Peyer's patch (tissue), 4 donors: Measurements from ENCODE around the gene SPATS2.

Source experiments
- POLR2A ChIP-seq, 2 donors: fragments of 450-650 bp; IDR thresholded peaks; one replicate each; pipeline ENCODE4 v1.5.1; 2017; ENCODE audit warnings: antibody characterized with exemption in 2 of 2, mild to moderate bottlenecking in 2 of 2, moderate library complexity in 2 of 2
- TF ChIP-seq, protein P1 (sequence below), 6 experiments: fragments of 450-650 bp in 4 of 6; fragments of 200-600 bp in 2 of 6; sonication (generic) in 1 of 6; IDR thresholded peaks; one replicate each; pipeline ENCODE4 v1.5.1; 2017 to 2019; ENCODE audit warnings: antibody characterized with exemption in 6 of 6, mild to moderate bottlenecking in 3 of 6, moderate library complexity in 1 of 6

DNA sequence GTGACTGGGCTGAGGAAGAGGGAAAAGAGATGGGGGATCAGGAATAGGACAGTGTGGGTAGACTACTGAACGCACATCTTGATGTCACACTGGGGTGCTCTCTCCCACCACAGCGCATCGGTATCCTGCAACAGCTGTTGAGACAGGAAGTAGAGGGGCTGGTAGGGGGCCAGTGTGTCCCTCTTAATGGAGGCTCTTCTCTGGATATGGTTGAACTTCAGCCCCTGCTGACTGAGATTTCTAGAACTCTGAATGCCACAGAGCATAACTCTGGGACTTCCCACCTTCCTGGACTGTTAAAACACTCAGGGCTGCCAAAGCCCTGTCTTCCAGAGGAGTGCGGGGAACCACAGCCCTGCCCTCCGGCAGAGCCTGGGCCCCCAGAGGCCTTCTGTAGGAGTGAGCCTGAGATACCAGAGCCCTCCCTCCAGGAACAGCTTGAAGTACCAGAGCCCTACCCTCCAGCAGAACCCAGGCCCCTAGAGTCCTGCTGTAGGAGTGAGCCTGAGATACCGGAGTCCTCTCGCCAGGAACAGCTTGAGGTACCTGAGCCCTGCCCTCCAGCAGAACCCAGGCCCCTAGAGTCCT, 37.1 kb upstream of the SPATS2 start:
- TF ChIP-seq, protein P1, sequence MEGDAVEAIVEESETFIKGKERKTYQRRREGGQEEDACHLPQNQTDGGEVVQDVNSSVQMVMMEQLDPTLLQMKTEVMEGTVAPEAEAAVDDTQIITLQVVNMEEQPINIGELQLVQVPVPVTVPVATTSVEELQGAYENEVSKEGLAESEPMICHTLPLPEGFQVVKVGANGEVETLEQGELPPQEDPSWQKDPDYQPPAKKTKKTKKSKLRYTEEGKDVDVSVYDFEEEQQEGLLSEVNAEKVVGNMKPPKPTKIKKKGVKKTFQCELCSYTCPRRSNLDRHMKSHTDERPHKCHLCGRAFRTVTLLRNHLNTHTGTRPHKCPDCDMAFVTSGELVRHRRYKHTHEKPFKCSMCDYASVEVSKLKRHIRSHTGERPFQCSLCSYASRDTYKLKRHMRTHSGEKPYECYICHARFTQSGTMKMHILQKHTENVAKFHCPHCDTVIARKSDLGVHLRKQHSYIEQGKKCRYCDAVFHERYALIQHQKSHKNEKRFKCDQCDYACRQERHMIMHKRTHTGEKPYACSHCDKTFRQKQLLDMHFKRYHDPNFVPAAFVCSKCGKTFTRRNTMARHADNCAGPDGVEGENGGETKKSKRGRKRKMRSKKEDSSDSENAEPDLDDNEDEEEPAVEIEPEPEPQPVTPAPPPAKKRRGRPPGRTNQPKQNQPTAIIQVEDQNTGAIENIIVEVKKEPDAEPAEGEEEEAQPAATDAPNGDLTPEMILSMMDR (IDR thresholded peaks at IDR 0.05), result no peak
- no peak for TF ChIP-seq POLR2A (IDR thresholded peaks at IDR 0.05)
